ENCODE data around the gene ARL15.

Gene ARL15

GRCh38 chr5:54282876-54283275 is 27.5 kb downstream of the ARL15 start:
- no peak for DNase-seq

GRCh38 chr5:54281960-54282692 is 28.2 kb downstream of the ARL15 start:
- DNase-seq: no peak

- no peak for DNase-seq
Observed at GRCh38 chr5:54279960-54280359, 30.4 kb downstream of the ARL15 start.

GRCh38 chr5:54278979-54279717 is 31.2 kb downstream of the ARL15 start:
- DNase-seq: no peak

GRCh38 chr5:54278036-54278830 is 32.1 kb downstream of the ARL15 start:
- no peak for DNase-seq

GRCh38 chr5:54276048-54276447 is 34.3 kb downstream of the ARL15 start:
- no peak for DNase-seq

- DNase-seq: no peak
Observed at GRCh38 chr5:54275361-54275760, 35.0 kb downstream of the ARL15 start.

GRCh38 chr5:54274944-54275343 is 35.4 kb downstream of the ARL15 start:
- DNase-seq: no peak

GRCh38 chr5:54273715-54274114 is 36.7 kb downstream of the ARL15 start:
- no peak for DNase-seq

GRCh38 chr5:54272746-54273145 is 37.6 kb downstream of the ARL15 start:
- no peak for DNase-seq

- DNase-seq: no peak
Observed at GRCh38 chr5:54270326-54270725, 40.0 kb downstream of the ARL15 start.

- no peak for DNase-seq
Observed at GRCh38 chr5:54264574-54264973, 45.8 kb downstream of the ARL15 start.

GRCh38 chr5:54263447-54263846 is 46.9 kb downstream of the ARL15 start:
- no peak for DNase-seq

GRCh38 chr5:54261596-54261995 is 48.8 kb downstream of the ARL15 start:
- DNase-seq: no peak

- DNase-seq: no peak
Observed at GRCh38 chr5:54259981-54260380, 50.4 kb downstream of the ARL15 start.

- no peak for DNase-seq
Observed at GRCh38 chr5:54259090-54259489, 51.3 kb downstream of the ARL15 start.

GRCh38 chr5:54257366-54258118 is 52.8 kb downstream of the ARL15 start:
- no peak for DNase-seq

GRCh38 chr5:54254482-54255198 is 55.7 kb downstream of the ARL15 start:
- DNase-seq: no peak

GRCh38 chr5:54251981-54252380 is 58.4 kb downstream of the ARL15 start:
- DNase-seq: no peak

- no peak for DNase-seq
Observed at GRCh38 chr5:54249210-54250028, 61.0 kb downstream of the ARL15 start.

- DNase-seq: no peak
Observed at GRCh38 chr5:54247226-54247625, 63.1 kb downstream of the ARL15 start.

All from effector CD8-positive, alpha-beta T cell (primary cell).